Glomerular visceral epithelial cell (primary cell): ENCODE data around the gene ADORA1.

Experiments
- DNase-seq: peaks from one replicate; pipeline ENCODE4 v3.0.0-alpha.2; 2016; ENCODE audit errors: extremely low spot score

The ADORA1 gene

DNA sequence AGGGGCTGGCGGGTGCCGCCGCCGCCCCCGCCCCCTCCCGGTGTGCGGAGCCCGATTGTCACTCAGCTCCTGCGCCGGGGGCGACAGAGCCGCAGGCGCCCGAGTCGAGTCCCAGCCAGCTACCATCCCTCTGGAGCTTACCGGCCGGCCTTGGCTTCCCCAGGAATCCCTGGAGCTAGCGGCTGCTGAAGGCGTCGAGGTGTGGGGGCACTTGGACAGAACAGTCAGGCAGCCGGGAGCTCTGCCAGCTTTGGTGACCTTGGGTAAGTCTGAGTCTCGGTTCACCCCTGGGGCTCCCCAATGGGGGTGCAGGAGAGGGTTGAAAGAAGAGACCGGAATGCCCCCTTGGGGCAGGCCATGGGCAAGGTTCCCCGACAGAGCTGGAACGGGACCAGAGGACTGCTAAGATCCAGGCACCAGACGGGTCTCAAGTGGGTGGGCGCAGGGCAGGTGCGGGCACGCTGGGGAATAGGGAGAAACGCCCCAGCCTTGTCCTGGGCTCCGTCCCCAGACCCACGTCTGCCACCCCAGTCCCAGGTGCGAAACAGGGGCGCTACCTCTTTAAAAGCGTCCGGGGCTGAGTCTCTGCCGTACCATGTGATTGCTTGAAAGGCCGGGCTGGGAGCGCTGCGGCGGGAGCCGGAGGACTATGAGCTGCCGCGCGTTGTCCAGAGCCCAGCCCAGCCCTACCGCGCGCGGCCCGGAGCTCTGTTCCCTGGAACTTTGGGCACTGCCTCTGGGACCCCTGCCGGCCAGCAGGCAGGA is at the start of gene ADORA1:
Gene ADORA1, plus strand, starts transcription at position 61 of the 765 bp plus-strand sequence. CDS start 1,116 bp downstream, outside the sequence.
- DNase-seq: peak; percentile 73

DNA sequence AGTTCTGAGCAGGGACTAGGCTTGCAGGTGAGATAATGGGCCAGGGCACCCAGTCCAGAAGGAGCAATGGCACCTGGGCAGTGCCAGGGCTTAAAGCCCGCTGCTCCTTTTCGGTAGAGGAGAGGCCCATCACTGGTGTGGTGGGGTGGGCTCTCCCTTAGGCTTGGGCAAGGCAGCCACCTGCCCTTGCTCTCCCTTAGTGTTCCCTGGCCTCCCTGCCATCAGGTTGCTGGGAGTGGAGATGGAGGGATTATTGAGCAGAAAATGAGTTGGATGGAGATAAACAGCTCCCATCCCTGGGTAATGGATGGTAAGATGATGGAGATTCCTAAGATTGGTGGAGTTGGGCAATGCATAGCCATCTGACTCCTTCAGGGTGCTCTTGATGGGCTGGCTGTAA is 49.6 kb upstream of the ADORA1 start:
- DNase-seq: no peak

DNA sequence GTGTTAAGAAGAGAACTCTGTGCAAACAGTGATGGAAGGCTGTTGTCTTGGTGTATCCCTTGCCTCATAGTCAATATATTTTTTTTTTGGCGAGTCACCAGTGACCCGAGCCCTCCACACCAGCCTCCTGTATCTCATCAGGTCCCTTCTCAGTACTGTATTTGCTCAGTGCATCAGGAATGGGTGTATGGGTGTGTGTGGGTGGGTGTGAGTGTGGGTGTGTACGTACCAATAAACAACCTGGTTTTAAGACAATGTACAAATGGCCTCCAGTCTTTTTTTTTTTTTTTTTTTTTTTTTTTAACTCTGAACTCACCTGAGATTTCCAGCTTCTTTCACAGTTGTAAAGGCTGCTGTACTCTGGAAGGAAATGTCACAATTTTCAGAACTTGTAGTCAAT is 49.0 kb upstream of the ADORA1 start:
- no peak for DNase-seq

DNA sequence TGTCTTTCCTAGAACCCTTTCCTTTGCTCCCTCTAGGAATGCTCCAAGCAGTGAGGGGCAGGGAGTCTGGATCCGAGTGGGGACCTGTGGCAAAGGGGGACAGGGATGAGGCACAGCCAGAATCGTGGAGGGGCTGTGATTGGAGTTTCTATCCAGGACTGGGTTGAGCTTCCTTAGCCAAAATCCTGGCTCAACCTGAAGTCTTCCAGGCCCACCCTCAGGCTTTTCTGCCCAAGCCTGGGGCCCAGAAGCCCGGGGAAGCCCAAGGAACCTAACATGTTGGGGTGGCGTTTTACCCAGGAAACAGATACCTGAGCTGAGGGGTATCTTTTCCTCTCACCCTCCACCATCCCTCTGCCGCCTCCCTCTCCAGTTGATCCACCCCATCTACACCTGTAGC is 47.1 kb upstream of the ADORA1 start:
- no peak for DNase-seq

DNA sequence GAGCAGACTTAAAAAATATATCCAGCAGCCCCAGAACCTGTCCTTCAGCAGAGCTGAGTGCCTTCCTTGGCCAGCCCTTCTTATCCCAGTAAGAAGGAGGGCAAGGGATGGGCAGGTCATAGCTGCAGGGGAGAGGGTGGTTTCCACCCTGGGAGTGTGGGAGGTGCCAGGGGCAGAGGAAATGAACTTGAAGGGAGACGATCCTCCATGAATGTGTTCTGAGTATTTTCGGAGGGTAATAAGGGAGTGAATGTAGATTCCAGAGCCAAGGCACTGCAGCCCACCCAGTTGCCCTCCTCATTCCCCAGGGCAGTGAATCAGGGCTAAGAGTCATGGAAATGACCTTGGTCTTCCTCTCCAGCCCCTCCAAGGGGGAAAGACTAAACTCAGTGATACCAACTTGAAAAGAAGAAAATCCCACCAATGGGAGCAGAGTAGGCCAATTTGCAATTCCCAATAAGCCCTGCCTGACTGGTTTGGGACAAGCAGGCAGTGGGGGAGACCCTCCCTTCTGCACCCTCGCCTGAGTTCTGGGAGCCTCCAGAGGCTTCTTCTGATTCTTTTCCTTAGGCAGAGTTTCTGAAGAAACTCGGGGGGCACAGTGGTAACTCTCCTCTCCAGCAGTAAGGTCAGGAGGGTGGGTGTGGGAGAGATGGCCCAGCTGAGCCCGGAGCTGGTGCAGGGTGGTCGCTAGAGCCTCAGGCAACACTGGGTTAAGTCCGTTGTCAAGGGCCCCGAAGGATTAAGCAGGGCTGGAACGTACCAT is 45.9 kb upstream of the ADORA1 start:
- DNase-seq: no peak

DNA sequence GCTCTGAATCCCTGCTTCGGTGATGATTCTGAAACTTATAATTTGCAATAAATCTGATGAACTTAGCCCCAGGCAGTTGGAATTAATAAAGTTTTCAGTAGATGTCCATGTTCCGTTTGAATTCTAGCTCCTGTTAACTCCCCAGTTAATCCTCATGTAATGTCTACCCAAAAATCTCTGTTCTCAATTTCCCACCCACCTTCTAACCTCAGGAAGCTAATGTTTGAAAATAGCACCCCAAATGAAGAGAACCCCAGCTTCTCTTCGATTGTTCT is 45.4 kb upstream of the ADORA1 start:
- DNase-seq: no peak

DNA sequence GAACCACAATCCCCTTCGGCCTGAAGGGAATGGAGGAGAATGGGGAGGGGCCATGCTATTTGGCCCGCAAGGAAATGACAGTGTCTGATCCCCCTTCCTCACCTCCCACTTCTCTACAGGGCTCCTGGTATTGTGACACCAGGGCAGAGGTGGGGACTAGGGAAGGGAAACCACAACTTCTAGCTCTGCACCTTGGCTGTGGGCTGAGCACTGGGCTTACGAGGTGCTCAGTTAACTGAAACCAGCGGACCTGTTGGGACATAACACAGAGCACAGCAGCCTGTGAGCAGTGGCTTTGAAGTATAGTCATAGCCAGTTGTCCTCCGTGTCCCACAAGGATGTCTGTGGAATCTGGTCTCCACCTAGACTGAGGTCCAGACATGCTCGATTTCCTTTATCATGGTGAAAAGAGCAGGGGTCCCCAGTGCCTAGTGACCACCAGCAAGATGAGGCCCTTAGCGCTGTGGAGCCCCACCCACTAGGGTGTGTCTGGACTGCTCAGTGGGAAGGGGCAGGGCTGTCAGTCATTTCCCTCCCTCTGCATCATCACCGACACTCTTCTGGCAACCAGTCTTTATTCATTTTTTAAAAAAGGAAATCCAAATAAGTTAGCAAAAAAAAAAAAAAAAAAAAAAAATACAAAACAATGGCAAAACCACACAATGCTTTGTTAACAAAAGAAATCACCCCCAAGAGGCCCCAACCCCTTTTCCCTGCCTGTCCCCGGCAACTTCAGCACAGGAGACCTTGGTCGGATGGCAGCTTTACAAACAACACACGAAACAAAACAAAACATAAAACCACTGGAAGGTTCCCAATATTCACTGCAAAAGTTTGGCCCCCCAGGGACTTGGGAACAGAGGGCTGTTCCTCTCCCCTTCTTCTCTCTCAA is 44.7 kb upstream of the ADORA1 start:
- DNase-seq: no peak

DNA sequence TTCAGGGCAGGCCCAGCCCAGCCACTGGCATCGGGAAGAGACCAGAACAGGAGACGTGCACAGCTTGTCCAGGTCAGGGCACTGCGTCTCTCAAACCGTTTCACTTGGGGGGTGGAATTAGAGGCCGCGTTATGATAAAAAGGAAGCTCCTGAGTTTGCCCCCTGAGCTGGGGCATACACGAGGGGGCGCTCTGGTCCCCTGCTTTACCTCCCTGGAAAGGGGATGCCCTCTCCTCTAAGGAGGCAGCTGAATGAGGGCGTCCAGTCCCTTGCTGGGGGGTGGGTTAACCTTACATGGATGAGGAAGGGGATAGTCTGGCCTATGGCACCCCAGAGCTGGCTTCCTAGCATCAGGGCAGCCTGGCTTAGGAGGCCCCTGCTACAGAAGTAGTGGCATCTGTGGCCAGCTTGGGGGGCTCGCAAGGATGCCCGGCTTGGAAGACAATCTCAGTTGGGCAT is 44.0 kb upstream of the ADORA1 start:
- no peak for DNase-seq

DNA sequence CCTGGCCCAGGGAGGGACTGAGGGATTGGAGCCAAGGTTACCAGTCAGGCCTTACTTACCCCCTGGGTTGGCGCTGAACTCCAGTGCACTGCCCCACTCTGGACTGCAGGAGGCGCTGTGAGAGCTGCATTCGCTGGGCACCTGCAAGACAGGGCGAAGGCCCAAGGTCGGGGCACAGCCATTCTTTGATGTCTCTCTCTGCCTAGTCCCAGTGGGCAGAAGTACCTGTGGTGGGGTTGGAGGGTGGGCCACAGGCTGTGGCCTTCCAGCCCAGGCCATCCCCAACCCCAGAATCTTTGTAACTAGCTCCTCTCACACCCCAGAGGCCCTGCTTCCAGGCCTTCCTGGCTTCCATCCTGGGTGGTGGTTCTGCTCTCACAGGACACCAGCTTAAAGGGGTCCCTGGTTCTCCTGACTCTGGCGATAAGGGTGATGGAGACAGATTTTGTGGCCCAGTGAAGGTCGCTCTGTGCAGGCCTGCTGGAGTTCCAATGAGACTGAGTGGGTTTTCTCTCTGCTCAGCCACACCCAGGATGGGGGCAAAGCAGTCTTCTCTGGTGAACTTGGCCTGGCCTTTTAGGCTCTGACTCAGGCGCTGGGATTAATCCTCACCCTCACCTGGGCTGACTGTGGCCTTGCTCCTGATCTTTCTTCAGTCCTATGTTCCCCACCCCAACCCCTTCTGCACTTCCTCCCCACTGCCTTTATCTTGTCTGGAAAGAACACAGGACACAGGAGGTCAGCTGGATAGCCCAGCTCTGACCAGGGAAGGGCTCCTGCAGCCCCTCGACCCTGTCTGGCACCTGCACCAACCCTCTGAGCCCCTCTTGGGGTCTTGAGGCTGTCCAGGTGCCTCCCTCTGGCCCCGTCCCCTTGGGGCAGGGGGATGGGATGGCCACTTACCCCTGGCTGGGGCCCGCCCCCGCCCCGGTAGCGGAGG is 42.7 kb upstream of the ADORA1 start:
- peak; percentile 12 for DNase-seq

DNA sequence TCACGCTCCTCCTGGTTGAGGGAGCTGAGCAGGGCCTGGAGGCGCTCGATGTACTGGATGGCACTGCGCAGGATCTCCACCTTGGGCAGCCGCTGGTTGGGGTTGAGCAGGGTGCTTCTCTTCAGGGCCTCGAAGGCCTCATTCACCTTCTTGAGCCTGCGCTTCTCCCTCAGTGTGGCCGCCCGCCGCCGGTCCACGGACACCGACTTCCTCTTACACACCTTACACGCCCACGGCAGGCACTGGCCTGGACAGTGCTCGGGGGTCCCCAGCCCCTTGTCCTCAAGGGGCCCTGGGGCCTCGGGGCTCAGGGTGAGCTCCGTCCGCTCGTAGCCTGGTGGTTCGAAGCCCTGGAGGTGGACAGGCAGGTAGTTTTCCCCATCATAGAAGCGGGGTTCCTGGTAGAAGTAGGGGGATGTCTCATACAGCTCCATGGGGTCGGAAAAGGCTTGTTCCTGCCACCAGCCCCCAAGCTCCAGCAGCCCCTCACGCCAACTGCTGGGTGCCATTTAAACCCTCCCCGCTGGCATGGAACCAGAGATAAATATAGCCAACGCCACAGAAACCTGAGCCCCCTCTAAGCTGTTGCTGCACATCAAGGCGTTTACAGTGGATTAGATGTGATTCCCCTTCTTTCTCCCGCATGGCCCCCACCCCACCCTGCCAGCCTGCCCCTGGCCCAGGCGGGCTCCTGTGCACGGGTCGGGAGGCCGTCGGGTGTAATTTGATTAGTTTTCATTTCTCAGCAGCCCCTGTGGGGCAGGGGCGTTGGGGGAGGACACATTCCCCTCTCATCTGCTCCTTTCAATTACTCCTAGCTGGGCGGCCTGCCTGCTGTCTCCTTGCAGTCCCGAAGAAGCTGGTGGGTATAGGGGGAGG is 41.8 kb upstream of the ADORA1 start, which contains the start of gene MYOG:
Gene MYOG, minus strand, starts transcription at position 485 of the 879 bp plus-strand sequence. Its CDS starts 51 bp downstream, at position 434.
- DNase-seq: no peak

DNA sequence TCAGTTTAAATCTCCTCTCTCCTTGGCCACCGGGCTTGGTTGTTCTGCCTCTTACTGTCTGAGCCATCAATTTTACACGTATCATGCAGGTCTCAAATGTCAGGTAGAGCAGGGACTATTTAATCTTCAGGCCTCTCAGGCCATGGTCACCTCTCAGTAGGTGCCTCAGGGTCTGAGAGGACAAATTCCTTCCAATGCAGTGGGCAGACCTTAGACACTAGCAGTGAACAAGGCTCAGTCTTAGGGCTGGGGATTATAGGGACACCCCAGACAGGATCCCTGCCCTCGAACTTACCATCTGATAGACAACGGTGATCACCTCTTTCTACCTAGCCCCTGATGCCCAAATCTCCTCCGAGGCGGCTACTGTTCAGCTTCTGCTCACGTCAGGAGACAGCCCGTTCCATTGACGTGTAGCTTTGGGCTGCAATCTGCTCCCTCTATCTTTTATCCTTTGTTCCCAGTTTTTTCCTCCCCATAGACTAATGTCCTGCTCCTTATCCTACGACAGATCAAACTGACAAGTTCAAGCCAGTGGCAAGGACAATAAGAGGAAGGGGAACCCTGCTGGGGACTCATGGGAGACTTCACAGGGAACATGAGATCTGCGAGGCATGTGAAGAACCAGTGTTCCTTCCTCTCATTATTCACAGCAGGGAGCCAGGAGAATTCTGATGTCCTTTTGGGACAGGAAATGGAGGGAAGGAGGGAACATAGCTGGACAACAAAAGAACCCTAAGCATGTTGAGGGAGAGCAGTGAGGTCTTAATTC is 40.3 kb upstream of the ADORA1 start:
- DNase-seq: no peak

DNA sequence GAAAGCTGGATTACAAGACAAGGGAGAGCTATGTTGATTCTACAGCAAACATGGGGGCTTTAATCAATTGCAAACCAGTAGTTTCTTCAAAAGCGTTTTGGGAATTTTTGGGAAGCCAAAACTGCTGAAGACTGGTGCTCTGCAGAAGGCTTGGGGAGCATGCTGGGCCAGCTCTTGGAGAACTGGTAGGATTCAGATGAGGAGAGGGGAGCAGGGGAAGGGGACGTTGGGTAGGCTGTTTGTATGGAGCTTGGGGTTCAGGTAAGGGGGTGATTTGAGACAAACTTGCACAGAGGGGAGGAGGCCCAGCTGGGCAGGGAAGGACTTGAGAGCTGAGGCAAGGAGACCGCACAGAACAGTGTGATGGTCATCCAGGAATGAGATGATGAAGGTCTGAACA is 39.1 kb upstream of the ADORA1 start:
- no peak for DNase-seq

DNA sequence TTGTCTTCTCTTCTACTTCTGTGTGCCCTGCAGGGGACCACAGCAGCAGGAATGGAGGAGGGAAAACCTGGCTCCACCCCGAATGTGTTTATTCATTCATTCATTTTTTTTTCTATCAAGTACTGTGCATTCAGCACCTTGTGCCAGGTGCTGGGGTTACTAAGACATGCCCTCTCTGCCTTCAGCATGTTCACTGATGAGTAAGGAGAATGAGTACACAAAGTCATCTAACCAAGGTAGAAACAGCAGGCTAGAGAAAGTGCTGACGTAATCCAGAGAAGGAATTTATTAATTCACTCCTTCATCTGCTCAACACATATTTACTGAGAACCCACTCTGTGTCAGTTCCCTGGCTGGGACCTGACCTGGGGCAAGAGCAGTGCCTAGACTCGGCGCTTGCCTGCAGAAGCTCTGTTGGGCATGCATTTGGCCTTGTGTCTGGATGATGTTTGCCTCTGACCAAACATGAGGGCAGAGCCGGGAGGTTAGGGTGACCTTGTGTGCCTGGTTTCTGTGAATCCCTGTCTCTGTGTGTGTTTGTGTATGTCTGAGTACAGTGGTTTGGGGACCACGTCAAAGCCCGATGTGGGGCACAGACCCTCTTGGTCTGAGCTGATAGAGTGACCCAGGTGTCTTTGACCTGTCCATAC is 38.4 kb upstream of the ADORA1 start:
- no peak for DNase-seq

DNA sequence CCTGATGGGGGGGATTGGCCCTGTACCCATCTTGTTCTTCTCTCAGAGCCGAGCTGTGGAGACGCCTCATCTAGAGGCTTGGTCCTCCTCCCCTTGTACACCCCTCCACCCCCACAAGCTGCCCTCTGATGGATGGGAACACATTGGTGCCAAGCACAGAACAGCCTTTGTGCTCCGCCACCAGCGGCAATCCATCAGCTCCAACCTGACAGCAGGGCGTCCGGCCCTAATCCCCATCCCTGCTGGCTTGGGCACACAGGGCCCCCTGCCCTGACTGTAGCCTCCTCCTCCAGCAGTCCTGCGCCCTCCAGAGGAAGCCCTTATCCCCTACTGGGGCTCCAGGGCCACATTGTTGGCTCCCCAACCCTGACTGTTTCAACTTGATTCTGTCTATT is 37.9 kb upstream of the ADORA1 start:
- DNase-seq: no peak

DNA sequence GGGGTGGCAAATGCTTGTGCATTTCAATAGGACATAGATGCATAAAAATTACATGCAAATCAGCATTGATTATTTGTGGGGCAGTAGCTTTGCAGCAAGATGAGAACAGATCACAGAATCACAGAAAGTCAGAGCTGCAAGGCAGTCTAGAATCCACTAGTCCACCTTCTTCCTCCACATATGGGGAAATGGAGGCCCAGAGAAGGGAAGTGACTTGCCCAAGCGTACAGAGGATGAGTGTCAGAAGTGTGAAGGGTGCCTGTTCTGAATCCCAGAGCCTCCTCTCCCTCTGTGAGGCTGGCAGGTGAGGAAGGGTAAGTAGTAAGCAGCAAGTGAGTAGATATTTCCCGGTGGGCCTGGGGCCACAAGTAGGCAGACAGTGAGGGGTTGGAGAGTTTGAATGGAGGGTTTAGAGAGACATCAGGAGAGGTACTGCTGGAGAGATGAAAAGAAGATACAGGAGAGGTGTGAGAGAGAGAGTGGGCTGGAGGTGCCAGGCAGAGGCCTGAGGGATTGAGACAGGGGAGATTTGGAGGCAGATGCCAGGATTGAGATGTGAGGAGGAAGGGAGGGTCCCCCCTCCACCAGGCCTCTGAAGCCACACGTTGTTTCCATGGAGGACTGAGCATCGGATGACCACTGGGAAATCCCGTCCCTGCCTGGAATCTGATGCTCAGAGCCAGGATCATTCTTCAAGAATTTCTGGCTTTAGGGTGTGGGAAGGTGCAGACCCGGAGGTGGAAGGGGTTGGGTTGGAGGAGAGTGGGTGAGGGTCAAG is 36.9 kb upstream of the ADORA1 start:
- no peak for DNase-seq

DNA sequence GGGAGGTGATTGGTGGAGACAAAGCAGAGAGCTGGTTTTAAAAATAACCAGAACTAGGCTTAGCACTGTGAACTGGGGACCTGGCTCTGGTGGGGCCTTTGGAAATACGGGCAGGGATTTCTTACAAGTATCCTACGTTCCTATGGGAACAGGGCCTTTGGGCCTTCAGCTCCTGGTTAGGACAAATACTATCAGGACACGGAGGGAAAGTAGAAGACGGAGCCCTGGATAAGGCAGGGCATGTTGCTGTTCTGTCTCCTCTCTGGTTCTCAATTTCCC is 36.4 kb upstream of the ADORA1 start:
- no peak for DNase-seq

DNA sequence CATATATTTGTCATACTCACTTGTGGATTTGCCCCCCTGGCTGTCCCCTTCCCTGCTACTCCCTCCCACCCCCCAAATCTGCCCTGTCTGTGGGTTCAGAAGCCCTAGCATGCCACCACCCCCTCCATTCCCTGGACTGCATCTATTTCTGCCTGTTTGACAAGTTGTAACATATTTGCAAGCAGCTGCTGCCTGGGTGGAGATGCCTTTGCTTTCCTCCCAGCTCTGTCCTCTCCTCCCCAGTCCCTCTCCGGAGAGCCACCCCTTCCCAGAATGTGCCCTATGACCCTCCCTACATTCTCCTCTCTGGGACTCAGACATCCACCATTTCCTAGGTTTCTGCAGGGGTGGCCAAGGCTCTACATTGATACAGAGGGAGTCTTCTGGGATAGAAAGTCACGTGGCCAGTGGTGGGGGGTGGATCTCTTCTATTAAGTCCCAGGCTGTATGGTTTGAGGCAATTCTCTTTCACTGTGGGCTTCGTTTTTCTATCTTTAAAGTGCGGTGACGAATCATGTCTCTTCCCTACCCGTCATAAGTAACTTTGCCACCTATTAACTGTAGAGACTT is 35.7 kb upstream of the ADORA1 start:
- no peak for DNase-seq
